ENCODE data around the gene SPAG8. TPM values are rescaled to one million over a fixed set of nuclear protein-coding genes. Genes with fewer than 3 reads are reported as not detected.

SPAG8 gene
- total RNA-seq, 1 experiment from 2014 or later = 0.29 TPM

DNA sequence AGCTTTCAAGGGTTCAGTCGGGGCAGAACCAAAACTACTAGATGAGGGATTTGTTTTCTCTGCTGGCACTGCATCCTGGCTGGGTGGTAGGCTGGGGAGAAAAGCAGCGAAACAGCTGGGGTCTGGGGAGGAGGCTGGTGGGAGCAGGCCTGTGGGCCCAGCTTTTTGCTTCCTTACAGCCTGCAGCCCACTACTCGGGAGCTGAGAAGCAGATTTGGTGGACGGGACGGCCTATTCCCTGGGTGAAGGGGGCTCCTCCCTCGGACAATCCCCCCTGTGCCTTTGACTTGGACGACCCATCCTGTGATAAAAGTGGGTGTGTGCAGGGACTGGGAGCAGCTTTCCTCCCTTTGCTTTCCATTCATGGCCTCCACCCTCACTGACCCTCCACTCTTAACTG is 11.5 kb downstream of the SPAG8 start:
- H3K4me3 Mint-ChIP-seq (ENCODE audit: unreplicated experiment) = peak overlapping the region; percentile 70
- no peak for TF ChIP-seq CTCF (IDR thresholded peaks at IDR 0.05; ENCODE audit: insufficient read depth in 1 of 2, low read depth in 1 of 2, low read length in 1 of 2, severe bottlenecking in 1 of 2, unreplicated experiment in 1 of 2)
- no peaks in the 10 kb centered on the region for H3K27me3 Mint-ChIP-seq (ENCODE audit: insufficient read depth, unreplicated experiment)
- peaks cover 46% of the 10 kb centered on the region for H3K4me1 ChIP-seq
- CTCF ChIA-PET = interaction anchor here (1.1 to 2.4 kb wide), 3 partner anchors 10 to 26 kb away, joined by 6 to 16 read pairs (median 7); partner anchors contain the start of gene HINT2
- peaks cover 15% of the 10 kb centered on the region for H3K36me3 Mint-ChIP-seq (ENCODE audit: insufficient read depth, unreplicated experiment)
- no peaks in the 10 kb centered on the region for H3K9me3 Mint-ChIP-seq (ENCODE audit: unreplicated experiment)
- no peaks in the 10 kb centered on the region for H3K9me3 ChIP-seq
- DNase-seq = no peak
- intact Hi-C loops (cut with micrococcal nuclease; ENCODE audit: unreplicated experiment) = no loop called here
- no peaks in the 10 kb centered on the region for H3K27me3 ChIP-seq (replicated peaks; ENCODE audit: control insufficient read depth, insufficient read depth, low read length)
- peaks cover 29% of the 10 kb centered on the region for H3K4me1 Mint-ChIP-seq (ENCODE audit: low read depth, unreplicated experiment)
- BruUV-seq (replicated peaks) = no TSS peak
- no peak overlapping the region for H3K4me3 ChIP-seq (ENCODE audit: low read depth, low read length)
- POLR2A ChIA-PET = interaction anchor here (0.7 kb wide), 1 partner anchor 11 kb away, joined by 3 read pairs; the partner anchor contains the start of gene SPAG8
- H3K27ac Mint-ChIP-seq (ENCODE audit: unreplicated experiment) = peak overlapping the region; percentile 85
- no peaks in the 10 kb centered on the region for H3K36me3 ChIP-seq (ENCODE audit: control insufficient read depth, insufficient read depth, low read length)

- Histone ChIP-seq H3K36me3 (ENCODE audit: control insufficient read depth, insufficient read depth, low read length) (no peaks in the 10 kb centered on the region), H3K9me3 (no peaks in the 10 kb centered on the region), H3K4me3 (ENCODE audit: low read depth, low read length) (no peak overlapping the region), H3K4me1 (peaks cover 46% of the 10 kb centered on the region), H3K27me3 (replicated peaks; ENCODE audit: control insufficient read depth, insufficient read depth, low read length) (no peaks in the 10 kb centered on the region)
- BruUV-seq (replicated peaks) = no TSS peak
- no peak for TF ChIP-seq CTCF (IDR thresholded peaks at IDR 0.05; ENCODE audit: insufficient read depth in 1 of 2, low read depth in 1 of 2, low read length in 1 of 2, severe bottlenecking in 1 of 2, unreplicated experiment in 1 of 2)
- intact Hi-C loops (cut with micrococcal nuclease; ENCODE audit: unreplicated experiment) = no loop called here
- H3K4me1 Mint-ChIP-seq (ENCODE audit: low read depth, unreplicated experiment) = peaks cover 29% of the 10 kb centered on the region
- H3K36me3 Mint-ChIP-seq (ENCODE audit: insufficient read depth, unreplicated experiment) = peaks cover 13% of the 10 kb centered on the region
- no peaks in the 10 kb centered on the region for H3K9me3 Mint-ChIP-seq (ENCODE audit: unreplicated experiment)
- H3K4me3 Mint-ChIP-seq (ENCODE audit: unreplicated experiment) = no peak overlapping the region
- CTCF ChIA-PET = interaction anchor here (0.9 to 1.2 kb wide), 2 partner anchors 9 to 13 kb away, joined by 3 to 4 read pairs; partner anchors contain the start of gene SPAG8
- no peaks in the 10 kb centered on the region for H3K27me3 Mint-ChIP-seq (ENCODE audit: insufficient read depth, unreplicated experiment)
- POLR2A ChIA-PET = no interaction called here
- H3K27ac Mint-ChIP-seq (ENCODE audit: unreplicated experiment) = no peak overlapping the region
- no peak for DNase-seq
Measured at GRCh38 chr9:35798658-35799374, 13.2 kb downstream of the SPAG8 start.

GRCh38 chr9:35797311-35798109 is 14.6 kb downstream of the SPAG8 start:
- Mint-ChIP-seq H3K36me3 (ENCODE audit: insufficient read depth, unreplicated experiment) (peaks cover 8% of the 10 kb centered on the region), H3K9me3 (ENCODE audit: unreplicated experiment) (no peaks in the 10 kb centered on the region), H3K4me3 (ENCODE audit: unreplicated experiment) (no peak overlapping the region), H3K27me3 (ENCODE audit: insufficient read depth, unreplicated experiment) (no peaks in the 10 kb centered on the region), H3K4me1 (ENCODE audit: low read depth, unreplicated experiment) (peaks cover 29% of the 10 kb centered on the region), H3K27ac (ENCODE audit: unreplicated experiment) (no peak overlapping the region)
- H3K9me3 ChIP-seq = no peaks in the 10 kb centered on the region
- H3K27me3 ChIP-seq (replicated peaks; ENCODE audit: control insufficient read depth, insufficient read depth, low read length) = no peaks in the 10 kb centered on the region
- H3K4me3 ChIP-seq (ENCODE audit: low read depth, low read length) = no peak overlapping the region
- POLR2A ChIA-PET = no interaction called here
- TF ChIP-seq CTCF (IDR thresholded peaks at IDR 0.05; ENCODE audit: insufficient read depth in 1 of 2, low read depth in 1 of 2, low read length in 1 of 2, severe bottlenecking in 1 of 2, unreplicated experiment in 1 of 2) = no peak
- no TSS peak for BruUV-seq (replicated peaks)
- intact Hi-C loops (cut with micrococcal nuclease; ENCODE audit: unreplicated experiment) = no loop called here
- CTCF ChIA-PET = no interaction called here
- H3K4me1 ChIP-seq = peaks cover 44% of the 10 kb centered on the region
- no peak for DNase-seq
- 0 out of 2 replicates have a peak, but pooled peaks cover under 1% of the 10 kb centered on the region for H3K36me3 ChIP-seq (ENCODE audit: control insufficient read depth, insufficient read depth, low read length)
